DOHH2 (cell line): ENCODE measurements around the gene DNAJC27.

Source experiments
- H3F3A ChIP-seq: fragments of 200-600 bp; sonication (generic), shearing (Covaris generic); 2 replicates; pipeline ENCODE4 v1.6.0; 2016; ENCODE audit warnings: antibody characterized with exemption, mild to moderate bottlenecking; ENCODE audit not compliant: control insufficient read depth, insufficient read depth
- H3K27ac ChIP-seq: fragments of 200-600 bp; sonication (generic); 2 replicates; pipeline ENCODE4 v1.5.1; 2014; ENCODE audit warnings: low read depth, mild to moderate bottlenecking, low read length, moderate library complexity
- H3K27me3 ChIP-seq: fragments of 200-600 bp; sonication (generic); 2 replicates; pipeline ENCODE4 v1.6.1; 2014; ENCODE audit warnings: mild to moderate bottlenecking, low read length, mixed read lengths; ENCODE audit not compliant: control insufficient read depth
- H3K36me3 ChIP-seq: fragments of 200-600 bp; sonication (generic); 2 replicates; pipeline ENCODE4 v1.6.1; 2014; ENCODE audit warnings: mild to moderate bottlenecking, low read length, moderate library complexity, mixed read lengths; ENCODE audit not compliant: control insufficient read depth
- H3K4me1 ChIP-seq: fragments of 200-600 bp; sonication (generic); 2 replicates; pipeline ENCODE4 v1.6.1; 2014; ENCODE audit warnings: mild to moderate bottlenecking, low read length, mixed read lengths; ENCODE audit not compliant: control insufficient read depth
- H3K4me2 ChIP-seq: fragments of 200-600 bp; sonication (generic); 2 replicates; pipeline ENCODE4 v1.6.0; 2014; ENCODE audit warnings: mild to moderate bottlenecking, low read length, moderate library complexity
- H3K4me3 ChIP-seq: fragments of 200-600 bp; sonication (generic); 2 replicates; pipeline ENCODE4 v1.5.1; 2014; ENCODE audit warnings: mild to moderate bottlenecking, low read length, mixed read lengths
- H3K79me2 ChIP-seq: fragments of 200-600 bp; sonication (generic); 2 replicates; pipeline ENCODE4 v1.6.1; 2014; ENCODE audit warnings: mild to moderate bottlenecking, low read length, mixed read lengths; ENCODE audit not compliant: control insufficient read depth
- H3K9me2 ChIP-seq: fragments of 200-600 bp; sonication (generic); replicated peaks from 2 replicates; pipeline ENCODE4 v1.6.1; 2014; ENCODE audit warnings: mild to moderate bottlenecking, low read length, mixed read lengths; ENCODE audit not compliant: control insufficient read depth
- H3K9me3 ChIP-seq: fragments of 200-600 bp; sonication (generic); 2 replicates; pipeline ENCODE4 v1.6.1; 2014; ENCODE audit warnings: antibody characterized with exemption, low read length, mixed read lengths; ENCODE audit not compliant: control insufficient read depth, insufficient read depth
- H4K20me1 ChIP-seq: fragments of 200-600 bp; sonication (generic); 2 replicates; pipeline ENCODE4 v1.6.0; 2014; ENCODE audit warnings: low read depth, mild to moderate bottlenecking, antibody characterized with exemption, low read length, moderate library complexity; ENCODE audit not compliant: control insufficient read depth, insufficient read depth
- CTCF ChIP-seq: fragments of 200-600 bp; sonication (generic); IDR thresholded peaks from one replicate; pipeline ENCODE4 v1.5.1; 2014; ENCODE audit warnings: antibody characterized with exemption, mild to moderate bottlenecking, low read depth, low read length; ENCODE audit not compliant: poor library complexity, severe bottlenecking
- EZH2phosphoT487 ChIP-seq: fragments of 200-600 bp; sonication (generic); IDR thresholded peaks from 2 replicates; pipeline ENCODE4 v1.6.1; 2017; ENCODE audit warnings: borderline replicate concordance, mild to moderate bottlenecking, antibody characterized with exemption, low read length, moderate library complexity, mixed read lengths

Gene DNAJC27

GRCh38 chr2:24924732-24925131 is 47.0 kb downstream of the DNAJC27 start:
- Histone ChIP-seq H3K4me3 (no peak overlapping the region), H3K4me2 (no peak overlapping the region), H3K27ac (no peak overlapping the region), H3K9me3 (no peaks in the 10 kb centered on the region), H3F3A (0 out of 2 replicates have a peak, but pooled peaks cover 2% of the 10 kb centered on the region), H3K79me2 (peaks cover 4% of the 10 kb centered on the region), H3K27me3 (0 out of 2 replicates have a peak, but pooled peaks cover 2% of the 10 kb centered on the region), H3K36me3 (no peaks in the 10 kb centered on the region), H3K9me2 (no peaks in the 10 kb centered on the region), H4K20me1 (no peaks in the 10 kb centered on the region), H3K4me1 (peaks cover 9% of the 10 kb centered on the region)
- TF ChIP-seq CTCF = no peak
- no peak for TF ChIP-seq EZH2phosphoT487

GRCh38 chr2:24924266-24924665 is 47.5 kb downstream of the DNAJC27 start:
- no peaks in the 10 kb centered on the region for H3K9me3 ChIP-seq
- H3K4me1 ChIP-seq = peaks cover 9% of the 10 kb centered on the region

GRCh38 chr2:24923106-24923505 is 48.6 kb downstream of the DNAJC27 start:
- no peak overlapping the region for H3K27ac ChIP-seq
- peaks cover 20% of the 10 kb centered on the region for H3K79me2 ChIP-seq
- TF ChIP-seq CTCF = no peak
- TF ChIP-seq EZH2phosphoT487 = no peak
- no peak overlapping the region for H3K4me3 ChIP-seq
- no peak overlapping the region for H3K4me2 ChIP-seq
- H3K9me3 ChIP-seq = no peaks in the 10 kb centered on the region
- H3K4me1 ChIP-seq = peaks cover 21% of the 10 kb centered on the region
- no peaks in the 10 kb centered on the region for H3K9me2 ChIP-seq
- H3K36me3 ChIP-seq = peaks cover 14% of the 10 kb centered on the region
- H3K27me3 ChIP-seq = 0 out of 2 replicates have a peak, but pooled peaks cover 2% of the 10 kb centered on the region
- 0 out of 2 replicates have a peak, but pooled peaks cover 2% of the 10 kb centered on the region for H3F3A ChIP-seq
- 0 out of 2 replicates have a peak, but pooled peaks cover 5% of the 10 kb centered on the region for H4K20me1 ChIP-seq

More at GRCh38 chr2:24924266-24924665, 47.5 kb downstream of the DNAJC27 start:
- Histone ChIP-seq H3K9me2 (no peaks in the 10 kb centered on the region), H3K36me3 (peaks cover 2% of the 10 kb centered on the region; the same call in 1 of the 2 replicates), H4K20me1 (no peaks in the 10 kb centered on the region), H3K27me3 (0 out of 2 replicates have a peak, but pooled peaks cover 2% of the 10 kb centered on the region), H3K27ac (no peak overlapping the region), H3K4me3 (no peak overlapping the region), H3K79me2 (peaks cover 9% of the 10 kb centered on the region), H3K4me2 (no peak overlapping the region), H3F3A (0 out of 2 replicates have a peak, but pooled peaks cover 2% of the 10 kb centered on the region)
- TF ChIP-seq CTCF (no peak), EZH2phosphoT487 (no peak)
